ENCODE measurements around the gene CCM2.
"Not testable (repeated sequence)": the region's sequence is repeated elsewhere in the genome, so short reads cannot be mapped to it uniquely, and the experiment has no call there.

Gene CCM2

GRCh38 chr7:44983742-44984477 lies 16.1 kb upstream of the CCM2 start:
- no peak for DNase-seq

- DNase-seq, result no peak
Observed at GRCh38 chr7:44984478-44984758, 15.6 kb upstream of the CCM2 start.

- no peak for DNase-seq
Observed at GRCh38 chr7:44985033-44985695, 14.8 kb upstream of the CCM2 start.

- DNase-seq, result no peak
Observed at GRCh38 chr7:44985900-44986217, 14.1 kb upstream of the CCM2 start.

GRCh38 chr7:44986218-44987053 lies 13.6 kb upstream of the CCM2 start:
- peak; percentile 93 for DNase-seq

- no peak for DNase-seq
Observed at GRCh38 chr7:44987457-44987856, 12.5 kb upstream of the CCM2 start.

- DNase-seq, result no peak
Observed at GRCh38 chr7:44987996-44988395, 12.0 kb upstream of the CCM2 start.

GRCh38 chr7:44988701-44989100 lies 11.3 kb upstream of the CCM2 start:
- DNase-seq, result no peak

- no peak for DNase-seq
Observed at GRCh38 chr7:44989132-44989531, 10.9 kb upstream of the CCM2 start.

GRCh38 chr7:44990109-44991023 lies 9.6 kb upstream of the CCM2 start:
- DNase-seq, result no peak

- DNase-seq, result not testable (repeated sequence)
Observed at GRCh38 chr7:44992004-44992795, 7.8 kb upstream of the CCM2 start.

GRCh38 chr7:44994877-44995554 lies 5.0 kb upstream of the CCM2 start:
- DNase-seq, result no peak

GRCh38 chr7:44995555-44996493 lies 4.2 kb upstream of the CCM2 start:
- DNase-seq, result no peak

- peak; percentile 20 for DNase-seq
Observed at GRCh38 chr7:44998153-44998871, 1.7 kb upstream of the CCM2 start.

- peak; percentile 98 for DNase-seq
Observed at GRCh38 chr7:44999245-45000092, 532 bp upstream of the CCM2 start.

- no peak for DNase-seq
Observed at GRCh38 chr7:45001138-45001694, 1.2 kb downstream of the CCM2 start.

GRCh38 chr7:45001826-45002225 lies 1.8 kb downstream of the CCM2 start:
- DNase-seq, result no peak

- no peak for DNase-seq
Observed at GRCh38 chr7:45003789-45004188, 3.8 kb downstream of the CCM2 start.
